CD4-positive, alpha-beta memory T cell (primary cell): ENCODE measurements around the gene TPM1. TPM values are rescaled to one million over a fixed set of nuclear protein-coding genes. Genes with fewer than 3 reads are reported as not detected.

Experiments used
- CTCF ChIA-PET: fragments of 350-600 bp; sonication (Branson Sonifier 250); formaldehyde crosslinking; loops from one replicate; lab custom pipeline; 2021; ENCODE audit warnings: inconsistent platforms; ENCODE audit not compliant: partially characterized antibody; lab: Charles Lee
- POLR2A ChIA-PET: fragments of 350-600 bp; sonication (Branson Sonifier 250); formaldehyde crosslinking; loops from one replicate; lab custom pipeline; 2021; ENCODE audit not compliant: partially characterized antibody; lab: Charles Lee
- DNase-seq, 5 donors: peaks; one replicate each; pipeline versions ENCODE4 v3.0.0 to v3.0.0-alpha.2; 2020 to 2022; ENCODE audit warnings: mixed read lengths in 1 of 5
- H3K27ac ChIP-seq: one replicate; pipeline ENCODE4 v1.7.0; 2013; ENCODE audit warnings: low read depth, low read length
- H3K27me3 ChIP-seq: 2 replicates; pipeline ENCODE4 v1.7.0; 2013; ENCODE audit warnings: mild to moderate bottlenecking, low read length, moderate library complexity; ENCODE audit not compliant: insufficient read depth
- H3K36me3 ChIP-seq: 2 replicates; pipeline ENCODE4 v1.7.0; 2013; ENCODE audit warnings: mild to moderate bottlenecking, low read length, moderate library complexity; ENCODE audit not compliant: insufficient read depth
- H3K4me1 ChIP-seq: 2 replicates; pipeline ENCODE4 v1.7.0; 2013; ENCODE audit warnings: mild to moderate bottlenecking, low read length, moderate library complexity; ENCODE audit not compliant: insufficient read depth
- H3K4me3 ChIP-seq, 2 donors: one replicate each; pipeline ENCODE4 v1.7.0; 2013; ENCODE audit warnings: low read length in 2 of 2, mild to moderate bottlenecking in 1 of 2
- H3K9me3 ChIP-seq, 2 donors: one replicate each; pipeline ENCODE4 v1.7.0; 2013; ENCODE audit warnings: low read length in 2 of 2, control low read depth in 1 of 2; ENCODE audit not compliant: control insufficient read depth in 1 of 2
- H3K27ac Mint-ChIP-seq, 7 donors: one replicate each; pipeline ENCODE4 v1.8.0; 2020 to 2021; ENCODE audit warnings: mixed read lengths in 7 of 7, mild to moderate bottlenecking in 6 of 7, inconsistent platforms in 3 of 7, moderate library complexity in 3 of 7
- H3K27me3 Mint-ChIP-seq, 2 donors: one replicate each; pipeline ENCODE4 v1.8.0; 2020 to 2021; ENCODE audit warnings: mixed read lengths in 2 of 2
- H3K36me3 Mint-ChIP-seq, 2 donors: one replicate each; pipeline ENCODE4 v1.8.0; 2020 to 2021; ENCODE audit warnings: mixed read lengths in 2 of 2, inconsistent platforms in 1 of 2, mild to moderate bottlenecking in 1 of 2
- H3K4me1 Mint-ChIP-seq, 4 donors: one replicate each; pipeline ENCODE4 v1.8.0; 2020 to 2021; ENCODE audit warnings: mixed read lengths in 4 of 4, mild to moderate bottlenecking in 1 of 4
- H3K4me3 Mint-ChIP-seq, 8 donors: one replicate each; pipeline ENCODE4 v1.8.0; 2020 to 2021; ENCODE audit warnings: mixed read lengths in 8 of 8, mild to moderate bottlenecking in 7 of 8, moderate library complexity in 6 of 8, inconsistent platforms in 3 of 8
- H3K9me3 Mint-ChIP-seq, 8 donors: one replicate each; pipeline ENCODE4 v1.8.0; 2020 to 2021; ENCODE audit warnings: mixed read lengths in 8 of 8, mild to moderate bottlenecking in 5 of 8, inconsistent platforms in 3 of 8, moderate library complexity in 1 of 8
- intact Hi-C: fragments of 100-400 bp; cut with micrococcal nuclease; formaldehyde crosslinking; loops from one replicate; pipeline ENCODE4 v1.15.1; 2023
- polyA plus RNA-seq, 2 donors: library from polyadenylated mRNA; unstranded; fragments of 300-500 nt; fragmentation: Illumina TruSeq; gene quantifications; one replicate each; pipeline ENCODE4 v1.2.3, GENCODE V29; 2021
- total RNA-seq, 2 experiments: library from RNA; stranded (reverse); gene quantifications; one replicate each; pipeline ENCODE4 v1.2.3, GENCODE V29; 2021

Gene TPM1
- total and polyA plus RNA-seq, 4 experiments from 2014 or later: 8.5 to 29.4 (median 18.4) TPM

- POLR2A ChIA-PET: interaction anchor here (0.7 to 2.7 kb wide), 12 partner anchors 39 to 1114 kb away, joined by 3 to 13 read pairs (median 4); partner anchors contain the start of genes LACTB and RPS27L
- Histone ChIP-seq H3K36me3 (no peaks in the 10 kb centered on the region), H3K4me3 (peak overlapping the region in 1 of 2 donors; percentile 72), H3K27me3 (peaks cover 27% of the 10 kb centered on the region), H3K27ac (peak overlapping the region; percentile 24), H3K4me1 (peaks cover 33% of the 10 kb centered on the region), H3K9me3 (no peaks in the 10 kb centered on the region)
- peaks cover 27 to 35% of the 10 kb centered on the region in 2 donors for H3K27me3 Mint-ChIP-seq
- peak overlapping the region; percentile 42 to 79 (median 68) for H3K27ac Mint-ChIP-seq
- DNase-seq: no peak
- CTCF ChIA-PET: interaction anchor here (0.6 to 7.3 kb wide), 31 partner anchors 9 to 1019 kb away, joined by 3 to 118 read pairs (median 4); no protein-coding TSS in a partner anchor
- peak overlapping the region; percentile 76 to 96 (median 88) for H3K4me3 Mint-ChIP-seq
- peaks cover 0 to 6% of the 10 kb centered on the region in 2 donors for H3K36me3 Mint-ChIP-seq
- peaks cover 12 to 39% (median 27%) of the 10 kb centered on the region in 4 donors for H3K4me1 Mint-ChIP-seq
- no peaks in the 10 kb centered on the region for H3K9me3 Mint-ChIP-seq
- intact Hi-C loops: loop anchor here (1.0 to 2.0 kb wide), 3 partner anchors 46 to 356 kb away; partner anchors contain the start of gene APH1B
These were observed 5.2 kb downstream of the TPM1 start for GRCh38 chr15:63047792-63048114.

GRCh38 chr15:63048115-63048775 is 5.7 kb downstream of the TPM1 start:
- H3K27ac ChIP-seq: peak overlapping the region; percentile 24
- Mint-ChIP-seq H3K27me3 (peaks cover 23 to 32% of the 10 kb centered on the region in 2 donors), H3K9me3 (no peaks in the 10 kb centered on the region), H3K4me3 (peak overlapping the region; percentile 76 to 96 (median 88)), H3K27ac (peak overlapping the region; percentile 42 to 92 (median 68)), H3K4me1 (peaks cover 9 to 36% (median 23%) of the 10 kb centered on the region in 4 donors), H3K36me3 (peaks cover 0 to 6% of the 10 kb centered on the region in 2 donors)
- no peaks in the 10 kb centered on the region for H3K36me3 ChIP-seq
- peaks cover 28% of the 10 kb centered on the region for H3K4me1 ChIP-seq
- peak overlapping the region; percentile 50 to 72 for H3K4me3 ChIP-seq
- ChIA-PET POLR2A (interaction anchor here (0.5 to 2.7 kb wide), 16 partner anchors 9 to 1114 kb away, joined by 3 to 13 read pairs (median 4); partner anchors contain the start of genes LACTB and RPS27L), CTCF (interaction anchor here (0.6 to 7.3 kb wide), 31 partner anchors 10 to 1019 kb away, joined by 3 to 118 read pairs (median 4); no protein-coding TSS in a partner anchor)
- peaks cover 23% of the 10 kb centered on the region for H3K27me3 ChIP-seq
- DNase-seq: peak; percentile 83 to 85 (median 85)
- intact Hi-C loops: loop anchor here (1.0 to 2.0 kb wide), 3 partner anchors 45 to 355 kb away; partner anchors contain the start of gene APH1B
- no peaks in the 10 kb centered on the region for H3K9me3 ChIP-seq

- peaks cover 16% of the 10 kb centered on the region for H3K27me3 ChIP-seq
- peaks cover 22% of the 10 kb centered on the region for H3K4me1 ChIP-seq
- H3K27ac ChIP-seq: peak overlapping the region; percentile 24
- Mint-ChIP-seq H3K36me3 (peaks cover 0 to 6% of the 10 kb centered on the region in 2 donors), H3K9me3 (no peaks in the 10 kb centered on the region), H3K4me1 (peaks cover 8 to 33% (median 20%) of the 10 kb centered on the region in 4 donors), H3K27me3 (peaks cover 23 to 29% of the 10 kb centered on the region in 2 donors), H3K4me3 (peak overlapping the region; percentile 94 to 97 (median 96)), H3K27ac (peak overlapping the region; percentile 71 to 92 (median 85))
- peak in 3 of 5 donors; percentile 28 to 42 (median 34) for DNase-seq
- H3K4me3 ChIP-seq: peak overlapping the region; percentile 50 to 72
- ChIA-PET POLR2A (interaction anchor here (0.5 to 2.7 kb wide), 13 partner anchors 9 to 1045 kb away, joined by 3 to 13 read pairs (median 4); partner anchors contain the start of genes LACTB and RPS27L), CTCF (interaction anchor here (0.8 to 7.3 kb wide), 16 partner anchors 9 to 1018 kb away, joined by 3 to 118 read pairs (median 14); no protein-coding TSS in a partner anchor)
- no peaks in the 10 kb centered on the region for H3K9me3 ChIP-seq
- H3K36me3 ChIP-seq: no peaks in the 10 kb centered on the region
- intact Hi-C loops: loop anchor here (1.0 to 2.0 kb wide), 3 partner anchors 44 to 354 kb away; partner anchors contain the start of gene APH1B
These were observed 6.5 kb downstream of the TPM1 start for GRCh38 chr15:63048776-63049665.

GRCh38 chr15:63049783-63050371 is 7.3 kb downstream of the TPM1 start:
- intact Hi-C loops: loop anchor here (2.0 kb wide), 1 partner anchor 227 kb away; the partner anchor contains the start of gene APH1B

GRCh38 chr15:63050731-63051155 is 8.2 kb downstream of the TPM1 start:
- ChIA-PET POLR2A (no interaction called here), CTCF (no interaction called here)

More at GRCh38 chr15:63049783-63050371, 7.3 kb downstream of the TPM1 start:
- Histone ChIP-seq H3K4me3 (no peak overlapping the region), H3K4me1 (peaks cover 19% of the 10 kb centered on the region), H3K9me3 (no peaks in the 10 kb centered on the region), H3K36me3 (no peaks in the 10 kb centered on the region), H3K27ac (no peak overlapping the region), H3K27me3 (peaks cover 7% of the 10 kb centered on the region)
- ChIA-PET CTCF (interaction anchor here (0.6 to 7.3 kb wide), 5 partner anchors 15 to 352 kb away, joined by 3 to 118 read pairs (median 28); no protein-coding TSS in a partner anchor), POLR2A (interaction anchor here (2.7 kb wide), 1 partner anchor 107 kb away, joined by 13 read pairs; the partner anchor contains the start of gene RPS27L)
- peak overlapping the region; percentile 34 to 97 (median 94) for H3K4me3 Mint-ChIP-seq
- peaks cover 16 to 21% of the 10 kb centered on the region in 2 donors for H3K27me3 Mint-ChIP-seq
- peaks cover 6 to 28% (median 17%) of the 10 kb centered on the region in 4 donors for H3K4me1 Mint-ChIP-seq
- H3K36me3 Mint-ChIP-seq: peaks cover 0 to 6% of the 10 kb centered on the region in 2 donors
- H3K9me3 Mint-ChIP-seq: no peaks in the 10 kb centered on the region
- DNase-seq: no peak
- no peak overlapping the region for H3K27ac Mint-ChIP-seq

More at GRCh38 chr15:63050731-63051155, 8.2 kb downstream of the TPM1 start:
- Mint-ChIP-seq H3K9me3 (no peaks in the 10 kb centered on the region), H3K36me3 (peaks cover 0 to 6% of the 10 kb centered on the region in 2 donors), H3K27ac (peak overlapping the region in 1 of 7 donors; percentile 13), H3K4me3 (peak overlapping the region in 1 of 8 donors; percentile 46), H3K27me3 (peaks cover 7 to 14% of the 10 kb centered on the region in 2 donors), H3K4me1 (peaks cover 9 to 28% (median 17%) of the 10 kb centered on the region in 4 donors)
- Histone ChIP-seq H3K27me3 (peaks cover 3% of the 10 kb centered on the region), H3K36me3 (no peaks in the 10 kb centered on the region), H3K4me1 (peaks cover 19% of the 10 kb centered on the region), H3K4me3 (no peak overlapping the region), H3K9me3 (no peaks in the 10 kb centered on the region), H3K27ac (no peak overlapping the region)
- intact Hi-C loops: no loop called here
- no peak for DNase-seq
